Keratinocyte (primary cell): ENCODE measurements around the gene AQP6. TPM values are rescaled to one million over a fixed set of nuclear protein-coding genes. Genes with fewer than 3 reads are reported as not detected.

Experiments used
- DNase-seq: peaks from one replicate; pipeline ENCODE4 v3.0.0-alpha.2; 2011; ENCODE audit warnings: low read depth, missing footprints, low spot score
- FAIRE-seq: peaks from 2 replicates; lab custom pipeline; 2011; peaks lifted over from hg19 to GRCh38; lab: Jason Lieb, UNC
- H2AFZ ChIP-seq: 2 replicates; pipeline ENCODE4 v1.6.0; 2012; ENCODE audit warnings: low read length, control low read depth, inconsistent platforms; ENCODE audit not compliant: control insufficient read depth
- H3K27ac ChIP-seq: 2 replicates; pipeline ENCODE4 v1.5.1; 2011; ENCODE audit warnings: low read length; ENCODE audit not compliant: control insufficient read depth, insufficient read depth
- H3K27me3 ChIP-seq: 3 replicates; pipeline ENCODE4 v1.6.0; 2011; ENCODE audit warnings: low read length; ENCODE audit not compliant: control insufficient read depth, insufficient read depth; ENCODE audit errors: extremely low read depth
- H3K36me3 ChIP-seq, 2 experiments: 2 replicates in 1 of 2; 3 replicates in 1 of 2; pipeline ENCODE4 v1.5.1; 2011; ENCODE audit warnings: low read length in 2 of 2, mild to moderate bottlenecking in 1 of 2; ENCODE audit not compliant: control insufficient read depth in 2 of 2, insufficient read depth in 2 of 2; ENCODE audit errors: extremely low read depth in 1 of 2
- H3K4me1 ChIP-seq: 3 replicates; pipeline ENCODE4 v1.5.1; 2011; ENCODE audit warnings: low read length; ENCODE audit not compliant: control insufficient read depth, insufficient read depth; ENCODE audit errors: extremely low read depth
- H3K4me2 ChIP-seq: 3 replicates; pipeline ENCODE4 v1.6.0; 2011; ENCODE audit warnings: low read depth, low read length; ENCODE audit not compliant: control insufficient read depth, insufficient read depth; ENCODE audit errors: extremely low read depth
- H3K4me3 ChIP-seq, 3 experiments: fragments of 200-600 bp in 1 of 3; sonication (generic) in 1 of 3; 2 replicates in 2 of 3; 3 replicates in 1 of 3; pipeline ENCODE4 v1.5.1; 2011 to 2016; ENCODE audit warnings: low read length in 3 of 3, mild to moderate bottlenecking in 3 of 3, control low read depth in 2 of 3, inconsistent platforms in 1 of 3, low read depth in 1 of 3, mixed read lengths in 1 of 3, mixed run types in 1 of 3, moderate library complexity in 1 of 3; ENCODE audit not compliant: control insufficient read depth in 2 of 3, insufficient read depth in 2 of 3; ENCODE audit errors: extremely low read depth in 1 of 3
- H3K79me2 ChIP-seq: 2 replicates; pipeline ENCODE4 v1.6.0; 2012; ENCODE audit warnings: low read length; ENCODE audit not compliant: control insufficient read depth, insufficient read depth
- H3K9ac ChIP-seq: 3 replicates; pipeline ENCODE4 v1.6.0; 2011; ENCODE audit warnings: low read length; ENCODE audit not compliant: control insufficient read depth, insufficient read depth; ENCODE audit errors: extremely low read depth
- H3K9me1 ChIP-seq: 3 replicates; pipeline ENCODE4 v1.6.0; 2011; ENCODE audit warnings: low read length; ENCODE audit not compliant: control insufficient read depth, insufficient read depth; ENCODE audit errors: extremely low read depth
- H3K9me3 ChIP-seq: 2 replicates; pipeline ENCODE4 v1.5.1; 2012; ENCODE audit warnings: low read depth, low read length; ENCODE audit not compliant: control insufficient read depth
- H4K20me1 ChIP-seq: 3 replicates; pipeline ENCODE4 v1.6.0; 2011; ENCODE audit warnings: low read length; ENCODE audit not compliant: control insufficient read depth, insufficient read depth; ENCODE audit errors: extremely low read depth
- EZH2 ChIP-seq: IDR thresholded peaks from one replicate; pipeline ENCODE4 v1.6.1; 2012; ENCODE audit warnings: inconsistent platforms, mild to moderate bottlenecking, low read length, moderate library complexity
- dilution Hi-C: fragments of 300-500 bp; cut with MboI; formaldehyde crosslinking; loops from one replicate; pipeline ENCODE4 v1.7.0; 2020; ENCODE audit warnings: low sequenced_read_pairs; ENCODE audit not compliant: extremely low pct_ligation_motif_present
- polyA plus RNA-seq, 5 experiments: library from polyadenylated mRNA; depleted of rRNA in 3 of 5; stranded (reverse) in 3 of 5; stranded (forward) in 1 of 5; unstranded in 1 of 5; fragments of >200 nt; gene quantifications; 1 replicate in 1 of 5; 2 replicates in 3 of 5; 3 replicates in 1 of 5; pipeline versions ENCODE4 v1.2.1 to v1.2.3, GENCODE V29; 2011 to 2012; ENCODE audit warnings: missing spikeins in 2 of 5, low read depth in 1 of 5, low replicate concordance in 1 of 5
- TF ChIP-seq, protein P1 (sequence below), 3 experiments: IDR thresholded peaks in 1 of 3; conservative IDR thresholded peaks in 1 of 3; optimal IDR thresholded peaks in 1 of 3; 2 replicates in 2 of 3; 3 replicates in 1 of 3; pipeline versions ENCODE3 to v1.5.1; 2011; ENCODE audit warnings: low read length in 3 of 3, mild to moderate bottlenecking in 3 of 3, moderate library complexity in 2 of 3, control low read depth in 1 of 3, inconsistent platforms in 1 of 3; ENCODE audit not compliant: insufficient read depth in 2 of 3; ENCODE audit errors: extremely low read depth in 1 of 3

AQP6 gene
- polyA plus RNA-seq, 1 donor (not counting 4 experiments of a cell fraction or from before 2014, with no cell fraction given), result 0.45 TPM

DNA sequence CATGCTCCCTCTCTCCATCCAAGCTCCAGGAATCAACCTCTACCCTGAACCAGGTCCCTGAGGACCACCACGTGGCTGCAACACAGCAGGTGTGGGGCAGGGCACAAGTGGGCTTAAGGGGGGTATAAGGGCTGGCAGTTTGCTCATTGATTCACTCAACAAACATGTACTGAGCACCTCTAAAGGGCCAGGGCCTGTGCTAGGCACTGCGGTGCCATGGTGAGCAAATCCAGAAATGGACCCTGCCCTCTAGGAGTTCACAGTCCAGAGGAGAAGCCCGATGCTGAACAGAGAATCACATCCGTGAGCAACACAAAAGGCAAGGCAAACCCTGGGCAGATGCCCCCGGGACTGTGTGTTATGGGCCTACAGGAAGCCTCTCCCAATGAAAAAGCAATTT lies 28.7 kb upstream of the AQP6 start:
- H3K27ac ChIP-seq, result no peak overlapping the region
- no peak for FAIRE-seq
- H3K4me2 ChIP-seq, result no peak overlapping the region
- no peak overlapping the region for H3K4me3 ChIP-seq
- dilution Hi-C loops, result no loop called here
- no peaks in the 10 kb centered on the region for H3K9me1 ChIP-seq
- H3K9me3 ChIP-seq, result no peaks in the 10 kb centered on the region
- TF ChIP-seq, protein P1, sequence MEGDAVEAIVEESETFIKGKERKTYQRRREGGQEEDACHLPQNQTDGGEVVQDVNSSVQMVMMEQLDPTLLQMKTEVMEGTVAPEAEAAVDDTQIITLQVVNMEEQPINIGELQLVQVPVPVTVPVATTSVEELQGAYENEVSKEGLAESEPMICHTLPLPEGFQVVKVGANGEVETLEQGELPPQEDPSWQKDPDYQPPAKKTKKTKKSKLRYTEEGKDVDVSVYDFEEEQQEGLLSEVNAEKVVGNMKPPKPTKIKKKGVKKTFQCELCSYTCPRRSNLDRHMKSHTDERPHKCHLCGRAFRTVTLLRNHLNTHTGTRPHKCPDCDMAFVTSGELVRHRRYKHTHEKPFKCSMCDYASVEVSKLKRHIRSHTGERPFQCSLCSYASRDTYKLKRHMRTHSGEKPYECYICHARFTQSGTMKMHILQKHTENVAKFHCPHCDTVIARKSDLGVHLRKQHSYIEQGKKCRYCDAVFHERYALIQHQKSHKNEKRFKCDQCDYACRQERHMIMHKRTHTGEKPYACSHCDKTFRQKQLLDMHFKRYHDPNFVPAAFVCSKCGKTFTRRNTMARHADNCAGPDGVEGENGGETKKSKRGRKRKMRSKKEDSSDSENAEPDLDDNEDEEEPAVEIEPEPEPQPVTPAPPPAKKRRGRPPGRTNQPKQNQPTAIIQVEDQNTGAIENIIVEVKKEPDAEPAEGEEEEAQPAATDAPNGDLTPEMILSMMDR (optimal IDR thresholded peaks at IDR 0.05 in 1 of 3, IDR thresholded peaks at IDR 0.05 in 1 of 3, conservative IDR thresholded peaks at IDR 0.05 in 1 of 3; ENCODE audit: extremely low read depth in 1 of 3, insufficient read depth in 2 of 3, low read length in 3 of 3), result no peak
- TF ChIP-seq EZH2, result no peak
- peaks cover 15% of the 10 kb centered on the region for H3K4me1 ChIP-seq
- DNase-seq, result no peak
- no peak overlapping the region for H3K9ac ChIP-seq
- no peaks in the 10 kb centered on the region for H4K20me1 ChIP-seq
- no peaks in the 10 kb centered on the region for H3K27me3 ChIP-seq
- H3K36me3 ChIP-seq, result no peaks in the 10 kb centered on the region
- no peak overlapping the region for H2AFZ ChIP-seq
- no peaks in the 10 kb centered on the region for H3K79me2 ChIP-seq

DNA sequence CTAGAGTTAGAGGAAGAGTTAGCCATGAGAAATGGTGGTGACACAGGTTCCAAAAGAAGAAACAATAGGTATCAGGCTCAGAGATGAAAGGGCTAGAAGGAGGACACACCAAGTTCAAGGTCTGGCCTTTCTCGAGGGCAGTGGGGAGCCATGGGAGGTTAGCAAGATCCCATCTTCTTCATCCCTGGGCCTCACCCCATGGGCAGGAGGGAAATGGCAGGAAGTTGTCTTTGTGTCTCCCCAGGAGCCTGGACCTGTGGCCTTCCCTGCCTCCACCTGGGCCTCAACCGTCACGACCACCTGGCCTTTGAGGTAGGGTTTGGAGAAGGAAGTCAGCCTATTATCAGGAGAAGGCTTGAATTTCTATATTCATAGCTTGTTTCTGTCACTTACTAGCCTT lies 28.0 kb upstream of the AQP6 start:
- no peaks in the 10 kb centered on the region for H3K79me2 ChIP-seq
- no peaks in the 10 kb centered on the region for H3K27me3 ChIP-seq
- peaks cover 15% of the 10 kb centered on the region for H3K4me1 ChIP-seq
- H3K27ac ChIP-seq, result no peak overlapping the region
- no peaks in the 10 kb centered on the region for H3K9me1 ChIP-seq
- dilution Hi-C loops, result no loop called here
- no peak overlapping the region for H2AFZ ChIP-seq
- no peak overlapping the region for H3K4me3 ChIP-seq
- no peaks in the 10 kb centered on the region for H3K36me3 ChIP-seq
- no peak for FAIRE-seq
- TF ChIP-seq, protein P1 (optimal IDR thresholded peaks at IDR 0.05 in 1 of 3, IDR thresholded peaks at IDR 0.05 in 1 of 3, conservative IDR thresholded peaks at IDR 0.05 in 1 of 3; ENCODE audit: extremely low read depth in 1 of 3, insufficient read depth in 2 of 3, low read length in 3 of 3), result no peak
- no peak for TF ChIP-seq EZH2
- H3K9ac ChIP-seq, result no peak overlapping the region
- H4K20me1 ChIP-seq, result no peaks in the 10 kb centered on the region
- H3K4me2 ChIP-seq, result no peak overlapping the region
- no peak for DNase-seq
- H3K9me3 ChIP-seq, result no peaks in the 10 kb centered on the region
